Testis (tissue), 3 donors: ENCODE results near the gene NCSTN. TPM values are rescaled to one million over a fixed set of nuclear protein-coding genes. Genes with fewer than 3 reads are reported as not detected.

Experiments
- DNase-seq: peaks from one replicate; pipeline ENCODE4 v3.0.0-alpha.2; 2019
- H3K27ac ChIP-seq, 2 donors: fragments of 200-600 bp; sonication (generic); one replicate each; pipeline ENCODE4 v1.5.1; 2019
- H3K27me3 ChIP-seq: fragments of 200-600 bp; sonication (generic); one replicate; pipeline ENCODE4 v1.5.1; 2019
- H3K36me3 ChIP-seq: fragments of 200-600 bp; sonication (generic); one replicate; pipeline ENCODE4 v1.5.1; 2017; ENCODE audit warnings: low read depth; ENCODE audit errors: missing control alignments
- H3K4me1 ChIP-seq: fragments of 200-600 bp; sonication (generic); one replicate; pipeline ENCODE4 v1.5.1; 2019
- H3K4me3 ChIP-seq, 2 donors: fragments of 200-600 bp; sonication (generic); one replicate each; pipeline ENCODE4 v1.5.1; 2017 to 2019
- H3K9me3 ChIP-seq: fragments of 200-600 bp; sonication (generic); one replicate; pipeline ENCODE4 v1.5.1; 2017
- POLR2A ChIP-seq: fragments of 450-650 bp; IDR thresholded peaks from one replicate; pipeline ENCODE4 v1.6.1; 2017; ENCODE audit warnings: antibody characterized with exemption, mild to moderate bottlenecking, moderate library complexity
- WGBS, 2 donors: methylation state at CpG; one replicate each; pipeline ENCODE4 v1.1.5; 2018; 5-methylcytosine and 5-hydroxymethylcytosine counted together
- intact Hi-C: fragments of 100-400 bp; cut with DNase I; formaldehyde crosslinking; loops from one replicate; pipeline ENCODE4 v1.15.1; 2023; ENCODE audit warnings: low total_unique reads
- polyA plus RNA-seq: library from polyadenylated mRNA; stranded (reverse); fragments of 350-450 nt; fragmentation: Illumina TruSeq; extraction: RNeasy Lipid Tissue Mini Kit (QIAGEN cat#74804); gene quantifications from one replicate; pipeline ENCODE4 v1.2.3, GENCODE V29; 2014; ENCODE audit warnings: low read depth, low replicate concordance; ENCODE audit not compliant: insufficient read depth
- total RNA-seq, 2 donors: library from RNA; depleted of rRNA; stranded (reverse); fragments of >200 nt; gene quantifications; one replicate each; pipeline ENCODE4 v1.2.3, GENCODE V29; 2016
- TF ChIP-seq, protein P1 (sequence below), 3 experiments: fragments of 450-650 bp in 2 of 3; fragments of 200-600 bp in 1 of 3; sonication (generic) in 1 of 3; IDR thresholded peaks; one replicate each; pipeline ENCODE4 v1.5.1; 2016 to 2019; ENCODE audit warnings: antibody characterized with exemption in 3 of 3, mild to moderate bottlenecking in 2 of 3, moderate library complexity in 1 of 3

Gene NCSTN
- total and polyA plus RNA-seq, 3 donors from 2014 or later: 109 to 115 (median 112) TPM

DNA sequence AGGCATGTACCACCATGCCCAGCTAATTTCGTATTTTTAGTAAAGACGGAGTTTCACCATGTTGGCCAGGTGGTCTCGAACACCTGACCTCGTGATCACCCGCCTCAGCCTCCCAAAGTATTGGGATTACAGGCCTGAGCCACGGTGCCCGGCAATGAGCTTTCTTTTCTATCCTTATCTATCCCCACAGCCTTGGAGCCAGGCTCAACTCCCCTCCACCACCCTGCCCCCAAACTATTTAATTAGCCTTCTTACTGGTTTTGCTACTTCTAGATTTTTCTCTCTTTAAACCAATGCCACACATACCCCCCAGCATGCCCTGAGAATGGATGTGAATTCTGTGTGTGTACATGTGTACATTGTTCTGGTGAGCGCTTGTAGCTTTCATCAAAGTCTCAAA is 51.5 kb downstream of the NCSTN start:
- no peak for TF ChIP-seq POLR2A
- TF ChIP-seq, protein P1, sequence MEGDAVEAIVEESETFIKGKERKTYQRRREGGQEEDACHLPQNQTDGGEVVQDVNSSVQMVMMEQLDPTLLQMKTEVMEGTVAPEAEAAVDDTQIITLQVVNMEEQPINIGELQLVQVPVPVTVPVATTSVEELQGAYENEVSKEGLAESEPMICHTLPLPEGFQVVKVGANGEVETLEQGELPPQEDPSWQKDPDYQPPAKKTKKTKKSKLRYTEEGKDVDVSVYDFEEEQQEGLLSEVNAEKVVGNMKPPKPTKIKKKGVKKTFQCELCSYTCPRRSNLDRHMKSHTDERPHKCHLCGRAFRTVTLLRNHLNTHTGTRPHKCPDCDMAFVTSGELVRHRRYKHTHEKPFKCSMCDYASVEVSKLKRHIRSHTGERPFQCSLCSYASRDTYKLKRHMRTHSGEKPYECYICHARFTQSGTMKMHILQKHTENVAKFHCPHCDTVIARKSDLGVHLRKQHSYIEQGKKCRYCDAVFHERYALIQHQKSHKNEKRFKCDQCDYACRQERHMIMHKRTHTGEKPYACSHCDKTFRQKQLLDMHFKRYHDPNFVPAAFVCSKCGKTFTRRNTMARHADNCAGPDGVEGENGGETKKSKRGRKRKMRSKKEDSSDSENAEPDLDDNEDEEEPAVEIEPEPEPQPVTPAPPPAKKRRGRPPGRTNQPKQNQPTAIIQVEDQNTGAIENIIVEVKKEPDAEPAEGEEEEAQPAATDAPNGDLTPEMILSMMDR (IDR thresholded peaks at IDR 0.05): no peak
- no peaks in the 10 kb centered on the region for H3K36me3 ChIP-seq
- 88 to 93% methylated on average over 8 of the region's 8 CpGs for whole genome bisulfite sequencing, 2 donors

DNA sequence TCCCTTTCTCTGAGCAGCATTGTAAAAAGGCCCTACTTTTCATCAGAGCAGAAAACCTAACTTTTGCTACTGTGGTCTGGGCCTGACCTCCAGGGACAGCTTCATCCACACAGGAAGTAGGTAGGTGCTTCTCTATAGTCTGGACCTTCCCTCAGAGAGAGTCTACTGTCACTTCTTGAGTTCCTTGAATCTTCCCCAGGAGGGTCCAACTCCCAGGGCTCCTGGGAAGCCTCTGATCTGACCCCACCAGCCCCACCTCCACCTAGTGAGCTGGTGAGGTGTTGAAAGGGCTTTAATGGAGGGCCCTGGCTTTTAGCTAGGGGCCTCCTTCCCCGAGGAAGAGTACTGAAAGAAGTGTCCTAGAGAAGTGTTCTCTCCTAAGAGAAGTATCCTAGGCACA is 54.5 kb downstream of the NCSTN start:
- no peak for DNase-seq
- peaks cover 11% of the 10 kb centered on the region for H3K4me1 ChIP-seq
- H3K36me3 ChIP-seq: no peaks in the 10 kb centered on the region
- intact Hi-C loops: no loop called here
- 50 to 68% methylated on average over 1 of the region's 1 CpG for WGBS, 2 donors
- H3K27me3 ChIP-seq: no peaks in the 10 kb centered on the region
- H3K27ac ChIP-seq: no peak overlapping the region
- H3K4me3 ChIP-seq: no peak overlapping the region
- TF ChIP-seq, protein P1 (IDR thresholded peaks at IDR 0.05): no peak
- no peak for TF ChIP-seq POLR2A
- no peaks in the 10 kb centered on the region for H3K9me3 ChIP-seq

More for the DNA sequence above, 51.5 kb downstream of the NCSTN start:
- Histone ChIP-seq H3K27ac (no peak overlapping the region), H3K4me1 (no peaks in the 10 kb centered on the region), H3K4me3 (no peak overlapping the region), H3K27me3 (no peaks in the 10 kb centered on the region), H3K9me3 (no peaks in the 10 kb centered on the region)
- no peak for DNase-seq
- intact Hi-C loops: no loop called here

DNA sequence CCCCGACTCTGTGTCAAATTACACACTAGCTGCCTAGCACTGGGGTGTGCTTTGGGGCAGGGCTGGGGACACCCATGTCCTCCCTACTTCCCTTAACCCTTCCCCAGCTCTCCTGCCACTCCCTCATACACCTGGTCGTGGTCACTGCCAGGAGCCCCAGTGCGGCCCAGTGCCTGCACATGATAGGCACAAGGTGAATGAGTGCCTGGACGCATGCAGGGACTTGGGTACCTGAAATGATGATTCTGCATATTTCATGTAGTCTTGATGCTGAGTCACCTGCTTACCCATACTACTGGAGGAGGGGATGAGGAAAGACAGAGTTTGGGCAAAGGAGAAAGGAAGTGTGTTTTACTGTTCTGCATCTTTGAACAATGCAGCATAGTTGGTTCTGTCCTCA is 55.6 kb downstream of the NCSTN start:
- no peak for DNase-seq
- no peaks in the 10 kb centered on the region for H3K27me3 ChIP-seq
- peaks cover 11% of the 10 kb centered on the region for H3K4me1 ChIP-seq
- no peaks in the 10 kb centered on the region for H3K9me3 ChIP-seq
- TF ChIP-seq, protein P1 (IDR thresholded peaks at IDR 0.05): no peak
- no peak for TF ChIP-seq POLR2A
- no peak overlapping the region for H3K4me3 ChIP-seq
- no peaks in the 10 kb centered on the region for H3K36me3 ChIP-seq
- no peak overlapping the region for H3K27ac ChIP-seq
- intact Hi-C loops: no loop called here
- WGBS, 2 donors: 73 to 83% methylated on average over 4 of the region's 4 CpGs

DNA sequence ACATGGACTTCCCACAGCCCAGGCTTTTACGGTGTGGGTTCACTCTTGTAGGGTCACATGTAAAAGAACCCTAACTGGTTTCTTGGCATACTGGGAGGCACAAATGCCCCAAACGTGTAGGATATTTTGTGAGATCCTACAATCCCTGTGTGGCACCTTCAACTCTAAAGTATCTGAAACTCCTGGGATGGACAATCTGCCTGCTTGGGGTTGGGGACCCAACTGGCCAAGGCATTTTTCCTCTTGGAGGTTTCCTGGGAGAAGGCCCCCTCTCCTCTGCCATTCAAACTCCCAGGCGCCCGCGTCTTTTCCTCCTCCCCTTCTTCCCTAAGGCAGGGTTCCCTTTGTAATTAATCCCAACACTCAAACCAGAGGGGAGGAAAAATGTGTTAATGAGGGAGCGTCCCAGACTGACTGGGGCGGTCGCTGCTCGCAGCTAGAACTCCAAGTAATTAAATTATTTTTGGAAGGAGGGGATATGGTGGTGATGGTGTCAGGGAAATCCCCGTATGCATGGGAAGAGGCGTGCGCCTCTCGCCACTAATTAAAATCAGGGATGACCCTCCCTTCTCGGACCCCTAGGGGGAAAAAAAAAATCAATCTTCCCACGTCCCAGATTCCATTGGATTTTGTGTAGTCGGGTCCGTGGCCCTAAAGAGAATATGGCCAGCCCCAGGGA is 56.5 kb downstream of the NCSTN start:
- TF ChIP-seq POLR2A: no peak
- TF ChIP-seq, protein P1 (IDR thresholded peaks at IDR 0.05): peak in 1 of 3 experiments; percentile 29
- 27 to 35% methylated on average over 16 to 17 of the region's 17 CpGs for WGBS, 2 donors
- intact Hi-C loops: no loop called here
- no peaks in the 10 kb centered on the region for H3K9me3 ChIP-seq
- no peaks in the 10 kb centered on the region for H3K36me3 ChIP-seq
- no peaks in the 10 kb centered on the region for H3K27me3 ChIP-seq
- peaks cover 11% of the 10 kb centered on the region for H3K4me1 ChIP-seq
- DNase-seq: no peak
- H3K4me3 ChIP-seq: peak overlapping the region; percentile 74 to 85
- peak overlapping the region in 1 of 2 donors; percentile 37 for H3K27ac ChIP-seq

DNA sequence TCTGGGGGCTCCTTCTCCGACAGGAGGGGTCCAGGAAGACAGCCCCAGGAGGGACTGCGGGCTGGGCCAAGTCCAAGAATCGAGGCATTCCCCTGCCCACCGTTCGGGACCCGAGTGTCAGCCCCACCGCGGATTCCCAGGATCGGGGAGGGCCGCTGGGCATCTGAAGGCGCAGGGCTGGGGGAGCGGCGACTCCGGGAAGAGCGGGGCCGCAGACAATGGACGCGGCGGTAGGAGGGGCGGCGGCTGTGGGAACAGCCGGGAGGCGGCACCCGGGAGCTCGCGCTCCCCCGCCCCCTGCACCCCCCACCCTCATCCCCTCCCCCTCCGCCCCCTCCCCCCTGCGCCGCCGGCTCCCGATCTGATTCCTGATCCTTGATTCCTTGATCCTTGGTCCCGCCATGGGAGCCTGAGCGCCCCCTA is 57.1 kb downstream of the NCSTN start, which contains the start of gene VANGL2:
VANGL2 (plus strand) TSS at position 342 of the 423 bp plus-strand sequence. CDS start 15,274 bp downstream, outside the sequence.
- Histone ChIP-seq H3K4me1 (peaks cover 11% of the 10 kb centered on the region), H3K9me3 (no peaks in the 10 kb centered on the region), H3K27ac (peak within 1 kb of the TSS; percentile 10 to 37), H3K36me3 (no peaks in the 10 kb centered on the region), H3K27me3 (no peaks in the 10 kb centered on the region), H3K4me3 (peak within 1 kb of the TSS; percentile 74 to 85)
- 0 to 2% methylated on average over 7 to 21 of the region's 34 CpGs for WGBS, 2 donors
- intact Hi-C loops: no loop called here
- peak; percentile 84 for DNase-seq
- TF ChIP-seq, protein P1 (IDR thresholded peaks at IDR 0.05): no peak
- no peak for TF ChIP-seq POLR2A
